Measurements from ENCODE around the gene MTA1.

Gene MTA1

DNA sequence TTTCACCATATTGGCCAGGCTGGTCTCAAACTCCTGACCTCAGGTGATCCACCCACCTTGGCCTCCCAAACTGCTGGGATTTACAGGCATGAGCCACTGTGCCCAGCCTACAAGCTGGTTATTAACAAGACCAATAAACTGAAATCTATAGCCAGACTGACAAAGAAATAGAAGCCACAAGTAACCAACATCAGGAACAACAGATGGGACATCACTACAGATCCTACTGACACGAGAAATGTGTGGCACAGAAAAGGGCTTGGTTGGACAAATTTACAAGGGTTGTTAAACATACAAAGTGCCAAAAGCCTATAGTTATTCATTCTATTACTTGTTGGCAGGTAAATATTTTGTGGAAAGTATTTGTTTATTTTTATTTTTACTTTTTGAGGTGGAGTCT is 11.6 kb downstream of the MTA1 start:
- peaks cover 8% of the 10 kb centered on the region; the same call in 1 of the 2 replicates for H4K20me1 ChIP-seq (ENCODE audit: low read depth, low read length)
- no peak overlapping the region for H3K27ac ChIP-seq (ENCODE audit: low read depth, low read length)

DNA sequence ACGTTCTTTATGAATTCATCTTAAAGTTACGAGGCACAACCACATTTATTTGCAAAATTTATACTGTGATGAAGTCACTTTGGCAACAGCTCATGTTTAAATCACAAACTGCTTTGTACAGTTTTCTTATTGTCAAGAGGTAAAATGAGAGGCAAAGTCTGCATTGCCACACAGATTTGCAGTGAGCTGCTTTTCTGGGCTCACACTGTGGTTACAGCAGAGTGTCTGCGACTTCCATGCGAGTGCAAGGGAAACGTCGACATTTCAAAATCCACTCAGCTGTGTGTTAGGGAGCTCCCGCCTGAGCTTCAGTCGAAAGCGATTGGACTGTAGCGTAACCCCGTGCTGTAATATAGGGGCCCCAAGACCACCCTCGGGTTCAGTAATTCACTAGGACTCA is 13.0 kb downstream of the MTA1 start:
- Histone ChIP-seq H3K9me2 (replicated peaks; ENCODE audit: insufficient read depth, low read length) (no peaks in the 10 kb centered on the region), H3F3A (ENCODE audit: insufficient read depth) (peaks cover 16% of the 10 kb centered on the region), H3K9ac (ENCODE audit: low read length) (no peak overlapping the region), H2AFZ (ENCODE audit: low read depth, low read length, severe bottlenecking) (no peak overlapping the region), H3K4me2 (ENCODE audit: low read depth, low read length, poor library complexity, severe bottlenecking) (no peak overlapping the region), H3K27ac (ENCODE audit: low read depth, low read length) (no peak overlapping the region), H3K79me2 (ENCODE audit: insufficient read depth, low read length) (peaks cover 93% of the 10 kb centered on the region), H3K36me3 (ENCODE audit: low read length) (peaks cover 14% of the 10 kb centered on the region), H3K27me3 (ENCODE audit: low read length) (no peaks in the 10 kb centered on the region), H4K20me1 (ENCODE audit: low read depth, low read length) (peaks cover 8% of the 10 kb centered on the region; the same call in 1 of the 2 replicates), H3K4me3 (ENCODE audit: insufficient read depth, low read length, poor library complexity, severe bottlenecking) (no peak overlapping the region), H3K9me3 (ENCODE audit: insufficient read depth, low read length) (peaks cover 10% of the 10 kb centered on the region; the same call in 1 of the 2 replicates)
- no peak for TF ChIP-seq EZH2phosphoT487 (conservative IDR thresholded peaks at IDR 0.05; ENCODE audit: low read length)
- TF ChIP-seq, protein P1, sequence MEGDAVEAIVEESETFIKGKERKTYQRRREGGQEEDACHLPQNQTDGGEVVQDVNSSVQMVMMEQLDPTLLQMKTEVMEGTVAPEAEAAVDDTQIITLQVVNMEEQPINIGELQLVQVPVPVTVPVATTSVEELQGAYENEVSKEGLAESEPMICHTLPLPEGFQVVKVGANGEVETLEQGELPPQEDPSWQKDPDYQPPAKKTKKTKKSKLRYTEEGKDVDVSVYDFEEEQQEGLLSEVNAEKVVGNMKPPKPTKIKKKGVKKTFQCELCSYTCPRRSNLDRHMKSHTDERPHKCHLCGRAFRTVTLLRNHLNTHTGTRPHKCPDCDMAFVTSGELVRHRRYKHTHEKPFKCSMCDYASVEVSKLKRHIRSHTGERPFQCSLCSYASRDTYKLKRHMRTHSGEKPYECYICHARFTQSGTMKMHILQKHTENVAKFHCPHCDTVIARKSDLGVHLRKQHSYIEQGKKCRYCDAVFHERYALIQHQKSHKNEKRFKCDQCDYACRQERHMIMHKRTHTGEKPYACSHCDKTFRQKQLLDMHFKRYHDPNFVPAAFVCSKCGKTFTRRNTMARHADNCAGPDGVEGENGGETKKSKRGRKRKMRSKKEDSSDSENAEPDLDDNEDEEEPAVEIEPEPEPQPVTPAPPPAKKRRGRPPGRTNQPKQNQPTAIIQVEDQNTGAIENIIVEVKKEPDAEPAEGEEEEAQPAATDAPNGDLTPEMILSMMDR (IDR thresholded peaks at IDR 0.05; ENCODE audit: insufficient read depth, low read length, poor library complexity, severe bottlenecking): no peak

More for the DNA sequence above, 11.6 kb downstream of the MTA1 start:
- Histone ChIP-seq H3K9ac (ENCODE audit: low read length) (no peak overlapping the region), H3K9me3 (ENCODE audit: insufficient read depth, low read length) (peaks cover 5% of the 10 kb centered on the region; the same call in 1 of the 2 replicates), H3F3A (ENCODE audit: insufficient read depth) (peaks cover 11% of the 10 kb centered on the region), H3K9me2 (replicated peaks; ENCODE audit: insufficient read depth, low read length) (no peaks in the 10 kb centered on the region), H3K27me3 (ENCODE audit: low read length) (no peaks in the 10 kb centered on the region), H3K36me3 (ENCODE audit: low read length) (peaks cover 14% of the 10 kb centered on the region), H3K79me2 (ENCODE audit: insufficient read depth, low read length) (peaks cover 93% of the 10 kb centered on the region), H2AFZ (ENCODE audit: low read depth, low read length, severe bottlenecking) (no peak overlapping the region), H3K4me3 (ENCODE audit: insufficient read depth, low read length, poor library complexity, severe bottlenecking) (no peak overlapping the region), H3K4me2 (ENCODE audit: low read depth, low read length, poor library complexity, severe bottlenecking) (no peak overlapping the region)
- TF ChIP-seq, protein P1 (IDR thresholded peaks at IDR 0.05; ENCODE audit: insufficient read depth, low read length, poor library complexity, severe bottlenecking): no peak

DNA sequence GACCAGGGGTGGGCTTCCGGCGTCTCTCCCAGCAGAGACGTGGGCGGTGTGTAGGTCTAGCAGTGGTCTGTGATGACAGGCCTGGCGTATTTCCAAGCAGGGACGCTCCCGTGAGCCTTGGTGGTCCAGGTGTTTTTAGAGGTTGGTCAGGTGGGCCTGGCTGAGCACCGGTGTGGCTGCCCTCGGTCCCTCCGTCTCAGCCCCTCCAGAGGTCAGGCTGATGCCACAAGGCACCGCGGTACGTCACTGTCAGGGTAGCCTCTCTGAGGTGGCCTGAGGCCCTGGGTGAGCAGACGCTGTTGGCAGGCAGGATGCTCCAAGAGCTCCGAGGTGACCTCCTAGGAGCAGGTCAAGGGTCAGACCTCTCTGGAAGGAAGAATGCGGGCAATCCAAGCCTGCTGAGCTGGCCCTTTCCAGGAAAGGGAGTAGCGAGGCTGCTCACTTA is 13.6 kb downstream of the MTA1 start:
- no peak overlapping the region for H2AFZ ChIP-seq (ENCODE audit: low read depth, low read length, severe bottlenecking)
- peaks cover 8% of the 10 kb centered on the region; the same call in 1 of the 2 replicates for H4K20me1 ChIP-seq (ENCODE audit: low read depth, low read length)
- no peak overlapping the region for H3K4me2 ChIP-seq (ENCODE audit: low read depth, low read length, poor library complexity, severe bottlenecking)
- no peak for TF ChIP-seq EZH2phosphoT487 (conservative IDR thresholded peaks at IDR 0.05; ENCODE audit: low read length)
- TF ChIP-seq, protein P1 (IDR thresholded peaks at IDR 0.05; ENCODE audit: insufficient read depth, low read length, poor library complexity, severe bottlenecking): no peak
- H3K79me2 ChIP-seq (ENCODE audit: insufficient read depth, low read length): peaks cover 93% of the 10 kb centered on the region
- H3K9me2 ChIP-seq (replicated peaks; ENCODE audit: insufficient read depth, low read length): no peaks in the 10 kb centered on the region
- no peak overlapping the region for H3K9ac ChIP-seq (ENCODE audit: low read length)
- H3K27ac ChIP-seq (ENCODE audit: low read depth, low read length): no peak overlapping the region
- peaks cover 16% of the 10 kb centered on the region for H3F3A ChIP-seq (ENCODE audit: insufficient read depth)
- no peak overlapping the region for H3K4me3 ChIP-seq (ENCODE audit: insufficient read depth, low read length, poor library complexity, severe bottlenecking)
- no peaks in the 10 kb centered on the region for H3K27me3 ChIP-seq (ENCODE audit: low read length)
- peaks cover 10% of the 10 kb centered on the region; the same call in 1 of the 2 replicates for H3K9me3 ChIP-seq (ENCODE audit: insufficient read depth, low read length)
- peaks cover 14% of the 10 kb centered on the region for H3K36me3 ChIP-seq (ENCODE audit: low read length)

Data from SU-DHL-6 (cell line).